ENCODE measurements around the gene PMP22. TPM values are rescaled to one million over a fixed set of nuclear protein-coding genes. Genes with fewer than 3 reads are reported as not detected.

The PMP22 gene
- total RNA-seq, 6 donors from 2014 or later: 49.7 to 179 (median 105) TPM

DNA sequence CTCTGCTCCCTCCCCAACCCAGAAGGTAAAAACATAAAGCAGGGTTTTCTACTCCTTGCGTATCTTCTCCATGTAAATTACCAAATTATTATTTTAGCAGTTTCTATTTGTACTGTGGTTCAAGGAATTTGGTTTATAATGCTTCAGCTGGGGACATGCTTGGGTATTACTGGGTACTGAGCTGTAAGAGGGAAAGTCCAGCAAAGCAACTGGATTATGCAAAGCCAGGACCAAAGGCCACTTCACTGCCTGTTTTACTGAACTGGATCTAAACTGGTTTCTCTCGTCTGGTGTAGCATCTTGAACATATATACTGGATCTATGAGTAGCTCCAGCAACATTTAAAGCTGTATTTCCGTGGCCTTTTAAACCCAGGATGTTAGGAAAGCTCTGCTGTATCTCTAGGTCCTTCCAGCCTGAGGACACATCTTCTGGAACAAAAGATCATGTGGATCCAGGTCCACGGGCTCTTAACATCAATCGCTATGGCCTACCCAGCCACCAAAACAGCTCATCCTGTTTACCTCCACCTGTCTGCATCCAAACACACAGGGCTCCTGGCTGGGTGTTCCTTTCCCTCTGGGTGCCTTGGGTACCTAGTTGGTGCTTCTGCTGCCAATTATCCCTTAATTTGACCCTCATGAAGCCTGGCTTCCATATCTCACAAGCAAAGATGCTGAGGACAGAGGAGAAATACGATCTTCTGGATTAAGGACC is 7.2 kb downstream of the PMP22 start:
- H3K36me3 ChIP-seq: peaks cover 7 to 55% (median 18%) of the 10 kb centered on the region in 4 donors
- no peaks in the 10 kb centered on the region for H3K27me3 ChIP-seq
- DNase-seq: no peak
- H3K27ac ChIP-seq: peak overlapping the region in 3 of 4 donors; percentile 46 to 90 (median 63)
- H3K4me3 ChIP-seq: peak overlapping the region in 2 of 4 donors; percentile 25 to 71
- TF ChIP-seq, protein P1, sequence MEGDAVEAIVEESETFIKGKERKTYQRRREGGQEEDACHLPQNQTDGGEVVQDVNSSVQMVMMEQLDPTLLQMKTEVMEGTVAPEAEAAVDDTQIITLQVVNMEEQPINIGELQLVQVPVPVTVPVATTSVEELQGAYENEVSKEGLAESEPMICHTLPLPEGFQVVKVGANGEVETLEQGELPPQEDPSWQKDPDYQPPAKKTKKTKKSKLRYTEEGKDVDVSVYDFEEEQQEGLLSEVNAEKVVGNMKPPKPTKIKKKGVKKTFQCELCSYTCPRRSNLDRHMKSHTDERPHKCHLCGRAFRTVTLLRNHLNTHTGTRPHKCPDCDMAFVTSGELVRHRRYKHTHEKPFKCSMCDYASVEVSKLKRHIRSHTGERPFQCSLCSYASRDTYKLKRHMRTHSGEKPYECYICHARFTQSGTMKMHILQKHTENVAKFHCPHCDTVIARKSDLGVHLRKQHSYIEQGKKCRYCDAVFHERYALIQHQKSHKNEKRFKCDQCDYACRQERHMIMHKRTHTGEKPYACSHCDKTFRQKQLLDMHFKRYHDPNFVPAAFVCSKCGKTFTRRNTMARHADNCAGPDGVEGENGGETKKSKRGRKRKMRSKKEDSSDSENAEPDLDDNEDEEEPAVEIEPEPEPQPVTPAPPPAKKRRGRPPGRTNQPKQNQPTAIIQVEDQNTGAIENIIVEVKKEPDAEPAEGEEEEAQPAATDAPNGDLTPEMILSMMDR (IDR thresholded peaks at IDR 0.05): no peak
- TF ChIP-seq EP300 (IDR thresholded peaks at IDR 0.05): no peak
- no peak for ATAC-seq (ENCODE audit: low FRiP score in 2 of 2)
- 79 to 84% methylated on average over 6 of the region's 6 CpGs for WGBS, 2 donors
- H3K4me1 ChIP-seq: peaks cover 33 to 60% (median 46%) of the 10 kb centered on the region in 4 donors
- no peaks in the 10 kb centered on the region for H3K9me3 ChIP-seq

DNA sequence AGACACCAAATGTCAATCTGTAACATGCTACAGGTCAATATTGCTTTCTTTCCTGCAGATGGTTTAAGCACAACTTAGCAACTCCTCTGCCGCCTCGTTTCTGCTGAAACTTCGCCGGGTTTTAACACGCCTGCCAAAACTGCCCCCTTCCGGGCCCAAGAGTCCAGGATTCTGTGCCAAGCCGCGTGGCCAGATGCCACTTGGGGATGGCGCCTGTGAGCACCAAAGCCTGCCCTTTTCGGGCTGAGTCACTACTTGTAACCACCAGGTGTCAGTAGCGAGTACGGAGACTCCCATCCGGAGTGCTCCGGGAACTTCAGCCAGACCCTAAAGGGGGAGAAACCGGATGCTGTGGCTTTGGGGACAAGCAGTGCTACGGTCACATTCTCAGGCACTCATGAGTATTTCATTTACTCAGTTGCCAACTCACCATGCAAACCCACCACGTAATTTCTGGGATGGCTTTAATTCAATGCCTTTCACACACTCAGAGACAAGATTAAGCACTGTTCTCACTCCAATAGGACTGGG is 7.8 kb downstream of the PMP22 start:
- DNase-seq: peak; percentile 83 to 84
- Histone ChIP-seq H3K27me3 (no peaks in the 10 kb centered on the region), H3K36me3 (peaks cover 7 to 61% (median 18%) of the 10 kb centered on the region in 4 donors), H3K27ac (peak overlapping the region in 3 of 4 donors; percentile 46 to 90 (median 63)), H3K4me1 (peaks cover 34 to 54% (median 43%) of the 10 kb centered on the region in 4 donors), H3K4me3 (peak overlapping the region in 2 of 4 donors; percentile 25 to 71), H3K9me3 (no peaks in the 10 kb centered on the region)
- peak in 1 of 4 donors; percentile 77 for TF ChIP-seq EP300 (IDR thresholded peaks at IDR 0.05)
- TF ChIP-seq POLR2A (IDR thresholded peaks at IDR 0.05): no peak
- TF ChIP-seq, protein P1 (IDR thresholded peaks at IDR 0.05): peak; percentile 69 to 87 (median 84)
- peak; percentile 61 to 68 for TF ChIP-seq POLR2AphosphoS5 (IDR thresholded peaks at IDR 0.05)
- peak; percentile 64 for ATAC-seq (ENCODE audit: low FRiP score in 2 of 2)
- WGBS, 2 donors: 0 to 1% methylated on average over 11 to 17 of the region's 17 CpGs

DNA sequence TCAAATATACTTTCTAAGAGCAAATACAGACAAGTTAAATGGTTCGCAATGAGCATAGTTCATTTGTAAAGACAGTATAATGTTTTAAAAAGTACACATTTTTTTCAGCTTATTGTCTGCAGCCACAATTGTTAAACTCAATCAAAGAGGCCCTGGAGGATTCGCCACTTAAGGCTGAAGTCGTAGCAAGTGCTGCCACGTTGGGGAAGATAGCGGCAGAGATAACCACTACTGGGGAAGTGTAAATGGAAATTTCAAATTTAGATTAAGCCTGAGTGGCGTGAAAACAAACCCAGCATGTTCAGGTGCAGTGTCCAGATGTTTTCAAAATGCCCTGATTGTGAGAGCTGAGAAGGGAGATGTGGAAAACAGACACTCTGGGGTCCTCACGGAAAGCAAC is 8.4 kb downstream of the PMP22 start:
- Histone ChIP-seq H3K36me3 (peaks cover 7 to 68% (median 18%) of the 10 kb centered on the region in 4 donors), H3K27me3 (no peaks in the 10 kb centered on the region), H3K4me1 (peaks cover 37 to 50% (median 44%) of the 10 kb centered on the region in 4 donors), H3K9me3 (no peaks in the 10 kb centered on the region), H3K27ac (peak overlapping the region in 2 of 4 donors; percentile 46 to 63), H3K4me3 (peak overlapping the region in 2 of 4 donors; percentile 25 to 71)
- no peak for ATAC-seq (ENCODE audit: low FRiP score in 2 of 2)
- WGBS, 2 donors: 45 to 51% methylated on average over 7 of the region's 7 CpGs
- DNase-seq: no peak
- TF ChIP-seq POLR2AphosphoS5 (IDR thresholded peaks at IDR 0.05) (no peak), POLR2A (IDR thresholded peaks at IDR 0.05) (no peak), EP300 (IDR thresholded peaks at IDR 0.05) (no peak)
- TF ChIP-seq, protein P1 (IDR thresholded peaks at IDR 0.05): no peak

DNA sequence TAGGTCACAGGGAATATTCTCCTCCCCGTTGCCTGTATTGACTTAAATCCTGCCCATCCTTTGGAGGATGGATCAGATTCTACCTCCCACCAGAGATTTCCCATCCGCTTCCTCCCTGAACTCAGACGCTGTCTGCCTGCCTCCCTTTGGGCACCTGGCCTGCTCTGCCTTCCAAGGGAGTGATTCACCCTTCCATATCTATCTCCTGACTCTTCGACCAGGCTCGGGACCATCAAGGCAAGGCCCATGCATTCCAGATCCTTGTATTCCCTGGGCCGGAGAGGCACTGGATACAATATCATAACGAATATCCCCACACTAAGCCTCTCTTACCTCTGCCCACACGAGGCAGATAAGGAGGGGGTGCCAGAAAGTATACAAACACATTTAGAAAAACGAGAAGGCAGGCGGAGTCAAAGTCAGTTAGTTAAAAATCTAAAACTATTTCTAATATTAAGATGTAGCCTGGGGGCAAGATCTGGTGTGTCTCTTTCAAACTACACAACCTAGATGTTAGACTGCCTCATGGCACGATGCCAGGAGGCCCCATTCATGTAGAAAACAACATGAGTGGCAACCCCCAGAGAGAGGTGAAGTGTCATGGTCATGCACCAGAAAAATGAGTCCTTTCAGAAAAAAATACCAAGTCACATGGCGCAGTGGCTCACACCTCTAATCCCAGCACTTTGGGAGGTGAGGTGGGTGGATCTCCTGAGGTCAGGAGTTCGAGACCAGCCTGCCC is 9.2 kb downstream of the PMP22 start:
- Histone ChIP-seq H3K27me3 (no peaks in the 10 kb centered on the region), H3K4me1 (peaks cover 37 to 53% (median 44%) of the 10 kb centered on the region in 4 donors), H3K36me3 (peaks cover 7 to 76% (median 18%) of the 10 kb centered on the region in 4 donors), H3K27ac (peak overlapping the region in 3 of 4 donors; percentile 22 to 63 (median 32)), H3K9me3 (no peaks in the 10 kb centered on the region), H3K4me3 (no peak overlapping the region)
- ATAC-seq (ENCODE audit: low FRiP score in 2 of 2) (peak in 1 of 2 donors; percentile 37), DNase-seq (no peak)
- WGBS, 2 donors: 77 to 81% methylated on average over 13 of the region's 13 CpGs
- no peak for TF ChIP-seq EP300 (IDR thresholded peaks at IDR 0.05)

Measured in upper lobe of left lung (tissue), 6 donors.